Fibroblast of skin of left quadriceps (primary cell): ENCODE data around the gene RPL31.

Experiments used
- DNase-seq, 2 experiments: peaks; one replicate each; pipeline ENCODE4 v3.0.0-alpha.2; 2013; ENCODE audit warnings: low read depth in 2 of 2

RPL31 gene

GRCh38 chr2:101001691-101002561 lies at the start of gene RPL31:
Gene RPL31 (plus strand): TSS chr2:101002289. CDS start chr2:101002702, 413 bp downstream.
- DNase-seq, result peak; percentile 92 to 94

DNA sequence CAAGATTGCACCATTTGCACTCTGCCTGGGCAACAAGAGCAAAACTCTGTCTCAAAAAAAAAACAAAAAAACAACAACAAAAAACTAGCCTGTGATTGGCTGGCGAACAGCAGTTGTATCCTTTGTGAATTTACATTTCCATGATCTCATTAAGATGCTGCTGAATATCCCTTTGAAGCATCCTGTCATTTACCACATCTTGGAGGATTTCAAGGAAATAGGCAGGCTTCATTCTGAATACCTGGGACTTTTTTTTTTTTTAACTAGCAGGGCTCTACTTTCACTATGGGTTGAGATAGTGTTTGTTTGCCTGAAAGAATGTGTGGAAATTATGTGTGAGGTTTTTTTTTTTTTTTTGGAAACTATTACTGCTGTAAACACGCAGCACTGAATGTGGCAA lies 49.6 kb upstream of the RPL31 start:
- no peak for DNase-seq

GRCh38 chr2:100953406-100954043 lies 48.6 kb upstream of the RPL31 start:
- DNase-seq, result no peak

- no peak for DNase-seq
Measured at GRCh38 chr2:100954044-100954420, 48.1 kb upstream of the RPL31 start.

- DNase-seq, result no peak
Measured at GRCh38 chr2:100955226-100955625, 46.9 kb upstream of the RPL31 start.

- no peak for DNase-seq
Measured at GRCh38 chr2:100956081-100956480, 46.0 kb upstream of the RPL31 start.

GRCh38 chr2:100957996-100958653 lies 44.0 kb upstream of the RPL31 start:
- peak; percentile 99 for DNase-seq

- peak; percentile 71 to 74 for DNase-seq
Measured at GRCh38 chr2:100959225-100959880, 42.7 kb upstream of the RPL31 start.

- no peak for DNase-seq
Measured at GRCh38 chr2:100960688-100961087, 41.4 kb upstream of the RPL31 start.

GRCh38 chr2:100962366-100963025 lies 39.6 kb upstream of the RPL31 start:
- DNase-seq, result no peak

- DNase-seq, result no peak
Measured at GRCh38 chr2:100963026-100963375, 39.1 kb upstream of the RPL31 start.

- DNase-seq, result no peak
Measured at GRCh38 chr2:100964222-100964621, 37.9 kb upstream of the RPL31 start.

- no peak for DNase-seq
Measured at GRCh38 chr2:100964681-100965169, 37.4 kb upstream of the RPL31 start.

DNA sequence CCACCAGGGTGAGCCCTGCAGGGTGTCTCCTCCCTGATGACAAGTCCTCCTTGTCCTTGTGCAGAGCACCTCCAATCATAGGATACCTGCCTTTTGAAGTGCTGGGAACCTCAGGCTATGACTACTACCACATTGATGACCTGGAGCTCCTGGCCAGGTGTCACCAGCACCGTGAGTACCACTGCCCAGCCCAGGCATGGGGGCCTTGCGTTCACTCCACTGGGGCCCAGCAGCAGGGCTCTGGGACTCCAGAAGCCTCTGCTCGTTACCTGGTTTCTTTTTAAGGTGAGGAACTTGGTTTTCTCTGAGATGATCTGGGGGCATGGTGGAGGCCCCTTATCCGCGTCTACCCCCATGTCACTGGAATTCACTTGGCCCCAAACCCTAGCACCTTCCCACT lies 36.5 kb upstream of the RPL31 start:
- DNase-seq, result no peak

DNA sequence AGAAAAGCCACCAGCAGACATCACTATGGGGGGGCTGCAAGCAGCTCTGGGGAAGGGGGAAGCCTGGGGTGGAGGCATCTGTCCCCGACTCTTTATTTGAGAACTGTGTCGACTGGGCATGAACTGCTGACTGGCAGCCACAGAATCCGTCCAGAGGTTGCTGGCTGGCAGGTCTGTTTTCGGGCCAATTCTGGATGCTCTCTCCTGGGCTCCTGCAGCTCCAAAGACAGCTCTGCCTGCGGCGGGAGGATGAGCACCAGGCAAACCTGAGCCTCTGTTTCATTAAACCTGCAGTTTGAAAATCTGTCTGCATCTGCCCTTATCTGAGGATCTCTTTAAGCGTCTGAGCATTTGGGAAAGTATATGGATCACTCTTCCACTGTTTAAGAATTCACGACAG lies 34.4 kb upstream of the RPL31 start:
- no peak for DNase-seq

GRCh38 chr2:100968146-100969145 lies 33.6 kb upstream of the RPL31 start:
- DNase-seq, result no peak

DNA sequence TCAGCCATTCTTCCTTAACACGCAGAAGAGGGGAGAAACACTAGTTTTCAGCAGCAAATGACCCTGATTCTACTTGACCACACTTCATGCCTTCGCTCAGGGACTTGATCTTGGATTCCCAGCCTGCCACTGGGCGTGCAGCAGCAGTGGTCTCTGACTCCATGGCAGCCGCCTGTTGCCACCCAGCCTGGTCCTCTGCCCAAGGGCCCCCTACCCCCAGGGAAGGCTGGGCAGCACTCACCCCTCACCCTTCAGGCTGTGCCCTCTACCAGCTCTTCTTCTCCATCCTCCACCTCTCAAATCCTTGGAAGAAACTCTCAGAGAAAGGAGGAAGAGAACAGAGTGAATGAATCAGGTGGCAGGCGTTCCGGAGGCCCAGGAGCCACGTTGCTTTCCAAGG lies 32.1 kb upstream of the RPL31 start:
- DNase-seq, result no peak

DNA sequence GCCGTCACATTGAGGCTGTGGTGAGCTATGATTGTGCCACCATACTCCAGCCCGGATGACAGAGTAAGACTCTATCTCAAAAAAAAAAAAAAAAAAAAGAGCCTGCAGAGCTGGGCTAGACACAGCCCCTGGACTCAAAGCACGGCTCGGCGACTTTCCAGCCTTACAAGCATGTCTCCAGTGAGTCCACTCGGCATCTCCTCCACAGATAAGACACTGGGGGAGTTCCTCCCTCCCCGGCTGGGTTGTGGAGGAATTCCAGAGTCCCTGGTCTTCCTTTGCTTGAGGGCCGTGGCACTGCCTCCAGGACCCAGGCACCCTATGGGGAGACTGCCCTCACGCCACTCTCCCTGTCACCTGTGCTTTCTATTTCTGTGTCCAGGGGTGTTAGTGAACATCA lies 30.9 kb upstream of the RPL31 start:
- DNase-seq, result no peak

DNA sequence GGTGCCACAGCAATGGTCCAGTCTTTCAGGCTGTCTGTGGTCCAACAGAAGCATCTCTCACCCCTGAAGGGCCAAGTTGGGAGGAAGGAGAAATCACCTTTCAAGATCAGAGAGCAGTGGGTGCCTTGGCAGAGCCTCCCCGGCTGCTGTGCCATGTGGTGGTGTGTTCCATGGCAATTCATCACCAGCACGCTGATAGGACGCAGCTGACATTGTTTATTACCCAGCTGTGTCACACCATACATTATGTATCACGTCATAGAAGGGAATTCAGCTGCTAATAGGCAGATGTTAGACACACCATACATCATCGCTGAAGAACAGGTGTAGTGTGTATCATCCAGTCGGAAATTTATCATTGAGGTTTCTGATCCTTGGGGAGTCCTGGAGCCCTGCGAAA lies 29.6 kb upstream of the RPL31 start:
- DNase-seq, result no peak
